HG03571 (cell line): ENCODE results near the gene FBXW11.
"Not testable (repeated sequence)": the region's sequence is repeated elsewhere in the genome, so short reads cannot be mapped to it uniquely, and the experiment has no call there.

Experiments
- ATAC-seq: cut with Tn5 transposase; IDR thresholded peaks from one replicate; pipeline ENCODE4 v1.9.1; 2021; ENCODE audit not compliant: unreplicated experiment

The FBXW11 gene

DNA sequence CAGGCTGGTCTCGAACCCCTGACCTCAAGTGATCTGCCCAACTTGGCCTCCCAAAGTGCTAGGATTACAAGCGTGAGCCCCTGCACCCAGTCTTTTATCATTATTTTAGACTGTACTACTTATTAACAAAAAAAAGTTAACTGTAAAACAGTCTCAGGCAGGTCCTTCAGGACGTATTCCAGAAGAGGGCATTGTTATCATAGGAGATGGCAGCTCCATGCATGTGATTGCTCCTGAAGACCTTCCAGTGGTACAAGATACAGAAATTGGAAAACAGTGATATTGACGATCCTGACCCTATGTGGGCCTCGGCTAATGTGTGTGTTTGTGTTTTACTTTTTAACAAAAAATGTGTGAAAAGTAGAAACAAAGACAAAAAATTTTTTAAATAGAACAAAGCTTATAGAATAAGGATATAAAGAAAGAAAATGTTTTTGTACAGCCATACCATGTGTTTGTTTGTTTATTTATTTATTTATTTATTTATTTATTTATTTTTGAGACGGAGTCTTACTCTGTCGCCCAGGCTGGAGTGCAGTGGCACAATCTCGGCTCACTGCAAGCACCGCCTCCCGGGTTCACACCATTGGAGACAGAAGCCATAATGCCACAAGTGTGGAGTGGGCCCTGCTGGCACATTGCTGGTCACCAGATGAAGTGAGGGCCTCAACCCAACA lies 13.8 kb upstream of the FBXW11 start:
- not testable (repeated sequence) for ATAC-seq

- ATAC-seq, result no peak
Measured at GRCh38 chr5:172015346-172015745, 8.9 kb upstream of the FBXW11 start.

- ATAC-seq, result no peak
Measured at GRCh38 chr5:172010278-172010677, 3.8 kb upstream of the FBXW11 start.

- ATAC-seq, result no peak
Measured at GRCh38 chr5:172009536-172010270, 3.3 kb upstream of the FBXW11 start.

DNA sequence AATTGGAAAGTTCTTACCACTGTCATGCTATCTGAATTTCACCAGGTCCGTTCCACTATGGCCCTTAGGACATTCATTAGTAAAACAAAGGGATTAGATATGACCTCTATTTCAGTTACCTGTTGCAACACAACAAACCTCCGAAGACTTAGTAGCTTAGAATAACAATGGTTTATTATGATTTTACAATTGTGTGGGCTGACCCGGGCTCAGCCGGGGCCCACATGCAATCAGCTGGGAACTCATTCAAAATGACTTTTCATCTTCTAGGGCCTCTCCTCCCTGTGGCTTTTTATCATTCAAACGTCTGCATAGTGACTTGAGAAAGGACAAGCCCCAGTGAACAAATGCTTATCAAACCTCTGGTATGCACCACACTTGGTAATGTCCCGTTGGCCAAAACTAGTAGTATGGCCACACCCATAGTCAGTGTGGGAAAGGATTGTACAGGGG lies 2.3 kb upstream of the FBXW11 start:
- ATAC-seq, result no peak

DNA sequence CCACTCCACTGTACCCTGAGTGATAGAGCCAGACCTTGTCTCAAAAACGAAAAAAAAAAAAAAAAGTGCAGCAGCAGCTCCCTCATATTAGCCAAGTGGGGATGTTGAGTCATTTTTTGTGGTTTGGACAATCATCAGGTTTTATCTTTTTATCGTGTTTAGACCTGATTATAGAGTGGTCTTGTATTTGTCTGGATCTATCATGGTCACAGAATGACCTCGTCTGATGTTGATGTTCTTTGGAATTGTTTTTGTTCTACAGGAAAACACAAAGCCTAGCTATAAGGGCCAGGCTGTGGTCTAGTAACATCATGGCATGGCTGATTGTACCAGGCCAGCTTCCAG lies 1.6 kb upstream of the FBXW11 start:
- ATAC-seq, result no peak

GRCh38 chr5:172007175-172008110 lies 1.0 kb upstream of the FBXW11 start:
- no peak for ATAC-seq

DNA sequence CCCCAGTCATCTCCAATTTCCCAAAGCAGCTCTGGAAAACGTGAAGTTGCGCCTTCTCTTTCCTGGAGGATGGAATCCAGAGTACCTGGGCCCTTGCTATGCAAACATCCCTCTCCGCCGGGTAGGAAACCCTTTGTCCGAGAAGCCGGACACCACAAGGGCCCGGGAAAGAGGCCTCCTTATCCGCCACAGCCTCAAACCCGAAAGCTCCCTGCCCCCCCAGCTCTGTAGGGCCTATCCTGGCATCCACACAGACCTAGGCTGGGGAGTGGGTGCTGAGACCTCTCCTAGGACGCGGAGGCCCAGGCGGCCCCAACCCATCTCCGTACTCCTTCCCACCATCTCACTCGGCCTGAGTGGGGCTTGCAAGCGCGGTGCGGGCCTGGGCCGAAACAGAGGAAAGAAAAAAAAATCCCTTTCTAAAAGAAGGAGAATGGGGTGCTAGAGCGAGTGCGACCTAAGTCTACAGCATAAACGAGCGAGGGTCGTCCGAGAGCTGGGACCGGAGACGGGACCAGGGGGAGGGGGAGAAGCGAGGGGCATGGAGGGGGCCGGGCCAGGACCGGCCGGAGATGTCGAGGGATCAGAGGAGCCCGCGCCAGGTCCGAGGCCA lies 624 bp downstream of the FBXW11 start:
- ATAC-seq, result no peak

- ATAC-seq, result no peak
Measured at GRCh38 chr5:172004824-172005237, 1.6 kb downstream of the FBXW11 start.

- ATAC-seq, result no peak
Measured at GRCh38 chr5:172003746-172004145, 2.7 kb downstream of the FBXW11 start.

DNA sequence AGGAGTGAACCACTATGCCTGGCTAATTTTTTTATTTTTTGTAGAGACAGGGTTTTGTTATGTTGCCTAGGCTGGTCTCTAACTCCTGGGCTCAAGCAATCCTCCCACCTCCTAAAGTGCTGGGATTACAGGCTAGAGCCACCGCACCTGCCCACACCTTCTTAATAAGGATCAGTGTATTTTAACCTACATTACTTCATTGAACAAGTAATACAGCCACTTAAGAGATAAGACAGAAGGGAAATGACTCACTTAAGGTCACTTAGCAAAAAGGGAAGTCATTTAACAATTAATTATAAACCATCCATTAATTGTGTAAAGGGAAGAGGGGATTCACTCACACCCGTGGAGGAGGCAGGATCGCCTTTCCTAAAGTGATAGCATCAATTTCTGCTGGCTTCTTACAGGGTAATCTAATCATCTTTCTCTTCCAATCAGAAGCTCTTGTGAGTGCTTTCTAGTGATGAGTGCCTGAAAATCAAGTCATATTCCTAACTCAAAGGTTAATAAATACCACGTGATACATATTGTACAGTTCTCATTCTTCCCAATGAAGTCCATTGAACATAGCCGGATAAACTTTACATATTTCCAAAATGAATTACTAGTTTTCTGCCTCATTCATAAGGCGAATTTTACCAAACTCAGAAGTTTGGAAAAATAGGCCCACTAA lies 3.5 kb downstream of the FBXW11 start:
- no peak for ATAC-seq

- ATAC-seq, result no peak
Measured at GRCh38 chr5:172002310-172002709, 4.1 kb downstream of the FBXW11 start.

DNA sequence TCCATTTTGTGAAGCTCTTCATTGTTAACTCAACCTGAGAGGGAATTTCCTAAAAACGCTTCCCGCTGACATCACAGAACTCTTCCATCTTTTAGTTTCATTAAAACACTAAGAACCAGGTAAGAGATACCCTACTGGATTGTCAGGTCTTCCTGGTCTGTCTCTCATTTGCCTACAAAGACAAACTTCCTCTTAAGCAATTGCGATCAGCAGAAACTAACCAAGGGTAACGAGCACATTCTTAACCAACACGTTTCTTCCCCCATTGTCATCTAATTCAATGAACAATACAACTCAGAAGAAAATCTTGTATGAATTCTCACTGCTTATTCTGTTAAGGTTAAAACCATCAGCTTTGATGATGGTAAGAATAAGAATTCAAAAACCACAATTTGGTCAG lies 6.6 kb downstream of the FBXW11 start:
- peak; percentile 53 for ATAC-seq

DNA sequence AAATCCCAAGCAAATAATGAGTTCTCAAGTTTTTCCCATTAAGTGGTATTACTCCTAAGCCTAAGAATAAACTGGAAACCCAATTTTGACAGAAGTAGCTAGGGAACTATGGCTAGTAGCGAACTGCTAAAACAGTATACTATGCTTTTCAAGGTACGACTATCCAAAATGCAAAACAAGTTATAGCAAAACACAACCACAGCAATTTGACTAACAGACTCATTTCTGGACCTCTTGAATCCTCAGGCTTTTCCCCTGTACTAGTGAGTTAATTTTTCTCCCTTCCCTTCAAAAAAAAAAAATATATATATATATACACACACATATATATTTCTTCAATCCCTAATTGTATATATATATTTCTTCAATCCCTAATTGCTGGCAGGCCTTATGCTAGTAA lies 7.3 kb downstream of the FBXW11 start:
- ATAC-seq, result no peak

DNA sequence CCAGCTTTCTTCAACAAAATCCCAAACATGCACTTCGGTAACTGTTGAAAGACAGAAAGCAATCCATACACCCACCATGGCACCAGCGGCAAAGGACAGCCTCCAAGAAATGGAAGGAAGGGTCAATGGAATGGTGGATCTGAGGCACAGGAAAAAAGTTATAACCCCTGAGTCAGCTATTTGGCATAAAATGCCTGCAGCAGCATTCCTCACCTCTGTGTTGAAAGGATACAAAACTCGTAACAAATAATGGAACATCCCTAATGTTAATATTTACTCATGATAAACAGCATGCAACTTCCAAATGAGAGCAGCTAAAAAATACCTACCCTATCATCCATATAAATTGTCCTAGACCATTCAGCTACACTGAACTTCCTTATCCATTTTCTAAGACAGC lies 9.4 kb downstream of the FBXW11 start:
- no peak for ATAC-seq

DNA sequence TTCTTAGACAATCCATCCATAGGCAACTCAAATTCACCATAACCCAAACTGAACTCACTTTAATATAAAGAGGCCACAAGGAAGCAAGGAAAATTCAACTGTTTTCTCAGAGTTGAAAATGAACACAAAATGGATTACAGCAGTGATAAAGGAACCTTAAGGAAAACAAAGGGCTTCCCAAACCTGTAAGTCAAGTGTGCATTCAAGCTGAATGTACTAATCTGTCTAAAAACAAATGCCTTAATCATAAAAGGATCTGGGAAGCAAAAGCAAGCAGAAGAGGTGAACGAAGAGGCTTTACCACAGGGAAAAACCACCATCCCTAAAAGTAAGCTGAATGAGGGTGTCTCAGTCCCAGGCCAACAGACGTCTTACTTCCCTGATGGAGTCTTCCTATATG lies 13.6 kb downstream of the FBXW11 start:
- ATAC-seq, result no peak

GRCh38 chr5:171992305-171992704 lies 14.1 kb downstream of the FBXW11 start:
- no peak for ATAC-seq

GRCh38 chr5:171990713-171991015 lies 15.8 kb downstream of the FBXW11 start:
- no peak for ATAC-seq

DNA sequence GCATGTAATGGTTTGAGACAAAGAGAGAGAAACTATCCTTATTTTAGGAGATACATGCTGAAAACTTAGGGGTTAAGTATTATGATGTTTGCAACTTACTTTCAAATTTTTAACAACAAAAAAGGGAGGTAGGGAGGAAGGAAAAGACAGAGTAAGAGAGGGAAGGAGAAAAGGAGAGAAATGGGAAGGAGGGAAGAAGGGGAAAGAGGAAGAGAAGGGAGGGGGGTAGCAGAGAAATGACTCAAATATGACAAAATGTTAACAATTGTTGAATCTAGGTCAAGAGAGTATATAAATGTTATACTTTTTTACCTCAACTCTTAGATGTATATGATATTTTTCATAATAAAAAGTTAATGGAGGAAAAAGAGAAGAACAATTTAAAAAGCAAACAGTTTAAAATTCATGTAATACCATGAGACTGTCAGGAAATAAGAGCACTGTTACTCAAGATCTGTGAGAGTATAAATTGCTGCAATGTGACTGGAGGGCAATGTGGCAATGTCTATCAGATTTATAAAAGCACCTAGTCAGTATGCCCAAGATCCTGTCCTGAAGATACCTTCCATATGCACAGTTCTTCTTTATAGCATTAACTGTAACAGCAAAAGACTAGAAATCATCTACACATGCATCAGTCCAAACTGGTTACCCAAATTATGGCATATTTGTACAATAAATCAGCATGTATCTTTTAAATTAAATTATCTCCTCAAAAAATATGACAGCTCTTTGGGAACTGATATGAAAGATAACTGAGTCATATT lies 16.3 kb downstream of the FBXW11 start:
- no peak for ATAC-seq

DNA sequence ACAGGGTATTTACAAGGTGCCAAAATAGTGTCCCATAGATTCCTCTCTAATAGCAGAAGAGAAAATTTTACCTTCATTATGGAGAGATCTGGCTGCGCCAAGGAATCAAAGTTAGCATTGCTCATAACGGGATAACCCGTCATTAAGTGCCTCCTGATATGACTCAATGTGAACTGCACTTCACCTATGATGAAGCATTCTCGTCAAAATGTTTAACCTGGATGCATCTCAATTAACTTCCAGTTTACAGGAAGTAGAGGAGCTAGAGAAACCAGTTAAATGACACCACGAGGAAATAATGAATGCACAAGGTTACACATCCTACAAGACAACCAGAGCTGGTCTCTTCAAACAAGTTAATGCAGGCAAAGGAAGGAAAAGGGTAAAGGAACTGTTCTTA lies 17.2 kb downstream of the FBXW11 start:
- peak; percentile 56 for ATAC-seq
